Measurements from ENCODE around the gene HES2. TPM values are rescaled to one million over a fixed set of nuclear protein-coding genes. Genes with fewer than 3 reads are reported as not detected.

HES2 gene
- total RNA-seq, 4 donors from 2014 or later, result 10.5 to 38.8 (median 25.4) TPM

DNA sequence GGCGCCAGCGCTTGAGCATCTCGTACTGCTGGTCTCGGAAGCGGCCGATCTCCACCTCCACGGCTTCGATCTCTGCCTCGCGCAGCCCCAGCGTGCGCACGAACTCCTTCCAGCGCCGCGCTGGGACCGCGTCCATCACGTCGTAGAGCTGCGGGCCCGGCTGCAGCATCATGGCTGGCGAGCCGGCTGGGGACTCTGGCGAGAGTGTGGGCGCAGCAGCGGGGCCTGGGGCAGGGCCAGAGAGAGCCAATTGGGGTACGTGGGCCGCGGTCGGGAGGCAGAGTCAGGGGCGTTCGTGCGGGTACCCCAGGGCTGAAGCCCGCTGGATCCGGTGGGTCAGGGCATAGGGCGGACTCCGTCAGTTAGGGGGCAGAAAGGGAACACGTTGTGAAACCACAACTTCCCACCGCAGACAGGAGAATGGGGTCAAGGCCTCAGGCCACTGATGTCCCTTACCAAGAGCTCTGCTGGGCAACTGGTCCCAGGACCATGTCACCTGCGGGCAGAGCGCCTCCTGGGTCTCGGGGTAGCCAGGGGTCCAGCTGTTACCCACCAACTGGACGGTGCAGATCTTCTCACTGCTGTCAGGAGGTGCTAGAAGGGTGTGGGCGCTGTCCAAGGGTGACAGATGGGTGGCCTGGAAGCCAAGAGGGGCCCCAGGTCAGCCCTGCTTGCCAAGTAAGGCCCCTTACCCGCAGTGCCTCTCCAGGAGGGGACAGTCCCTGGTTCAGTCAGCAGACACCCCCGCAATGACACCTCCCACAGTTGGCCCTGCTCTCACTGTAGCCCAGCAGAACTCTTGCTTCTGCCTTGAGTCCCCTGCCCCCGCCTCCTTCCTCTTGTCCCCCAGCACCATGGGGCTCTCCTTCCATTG, 42.1 kb upstream of the HES2 start:
- H3K27ac ChIP-seq, result no peak overlapping the region
- intact Hi-C loops (cut with DNase I; ENCODE audit: low total_unique reads), result no loop called here
- in situ Hi-C loops (cut with MboI; ENCODE audit: low pct_ligation_motif_present in 1 of 4, low pct_unique_long_range_greater_than_20kb in 1 of 4, low sequenced_read_pairs in 3 of 4), result no loop called here

DNA sequence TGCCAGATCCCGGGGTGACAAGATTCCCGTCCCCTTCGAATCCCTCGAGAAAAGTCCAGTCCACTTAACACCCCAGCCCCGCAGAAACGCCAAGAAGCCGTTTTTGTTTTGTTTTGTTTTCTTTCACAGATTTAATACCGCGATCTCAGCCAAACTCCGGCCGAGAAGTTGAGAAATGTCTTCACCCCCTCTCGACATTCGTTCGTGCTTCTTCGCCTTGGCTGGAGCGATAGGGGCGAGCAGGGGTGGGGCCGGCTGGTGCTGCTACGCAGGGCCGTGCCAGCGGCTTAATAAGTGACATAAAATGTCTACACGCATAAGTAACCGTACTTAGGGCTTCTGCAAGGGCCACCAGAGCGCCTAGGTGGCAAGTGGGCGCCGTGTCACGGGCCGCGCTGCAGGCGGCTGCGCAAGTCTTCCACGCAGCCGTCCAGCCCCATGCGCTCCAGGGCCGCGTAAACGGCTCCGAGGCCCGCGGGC, 41.4 kb upstream of the HES2 start:
- Histone ChIP-seq H3K36me3 (no peaks in the 10 kb centered on the region), H3K4me3 (peak overlapping the region in 2 of 4 donors; percentile 8 to 32), H3K4me1 (no peaks in the 10 kb centered on the region), H3K9me3 (no peaks in the 10 kb centered on the region), H3K27me3 (peaks cover 21% of the 10 kb centered on the region), H3K27ac (peak overlapping the region in 3 of 4 donors; percentile 41 to 57 (median 52))
- TF ChIP-seq, protein P1, sequence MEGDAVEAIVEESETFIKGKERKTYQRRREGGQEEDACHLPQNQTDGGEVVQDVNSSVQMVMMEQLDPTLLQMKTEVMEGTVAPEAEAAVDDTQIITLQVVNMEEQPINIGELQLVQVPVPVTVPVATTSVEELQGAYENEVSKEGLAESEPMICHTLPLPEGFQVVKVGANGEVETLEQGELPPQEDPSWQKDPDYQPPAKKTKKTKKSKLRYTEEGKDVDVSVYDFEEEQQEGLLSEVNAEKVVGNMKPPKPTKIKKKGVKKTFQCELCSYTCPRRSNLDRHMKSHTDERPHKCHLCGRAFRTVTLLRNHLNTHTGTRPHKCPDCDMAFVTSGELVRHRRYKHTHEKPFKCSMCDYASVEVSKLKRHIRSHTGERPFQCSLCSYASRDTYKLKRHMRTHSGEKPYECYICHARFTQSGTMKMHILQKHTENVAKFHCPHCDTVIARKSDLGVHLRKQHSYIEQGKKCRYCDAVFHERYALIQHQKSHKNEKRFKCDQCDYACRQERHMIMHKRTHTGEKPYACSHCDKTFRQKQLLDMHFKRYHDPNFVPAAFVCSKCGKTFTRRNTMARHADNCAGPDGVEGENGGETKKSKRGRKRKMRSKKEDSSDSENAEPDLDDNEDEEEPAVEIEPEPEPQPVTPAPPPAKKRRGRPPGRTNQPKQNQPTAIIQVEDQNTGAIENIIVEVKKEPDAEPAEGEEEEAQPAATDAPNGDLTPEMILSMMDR (IDR thresholded peaks at IDR 0.05), result no peak
- TF ChIP-seq EP300 (IDR thresholded peaks at IDR 0.05; ENCODE audit: low read depth) (no peak), POLR2AphosphoS5 (IDR thresholded peaks at IDR 0.05) (no peak), POLR2A (IDR thresholded peaks at IDR 0.05) (no peak)
- in situ Hi-C loops (cut with MboI; ENCODE audit: low pct_ligation_motif_present in 1 of 4, low pct_unique_long_range_greater_than_20kb in 1 of 4, low sequenced_read_pairs in 3 of 4) (no loop called here), intact Hi-C loops (cut with DNase I; ENCODE audit: low total_unique reads) (no loop called here)
- 77 to 89% methylated on average over 13 to 40 of the region's 40 CpGs for WGBS, 2 donors (ENCODE audit: low coverage in 1 of 2)
- no peak for DNase-seq

More for the DNA sequence above, 42.1 kb upstream of the HES2 start:
- peaks cover 21% of the 10 kb centered on the region for H3K27me3 ChIP-seq
- no peak overlapping the region for H3K4me3 ChIP-seq
- H3K9me3 ChIP-seq, result no peaks in the 10 kb centered on the region
- TF ChIP-seq POLR2A (IDR thresholded peaks at IDR 0.05) (no peak), POLR2AphosphoS5 (IDR thresholded peaks at IDR 0.05) (no peak), EP300 (IDR thresholded peaks at IDR 0.05; ENCODE audit: low read depth) (no peak)
- TF ChIP-seq, protein P1 (IDR thresholded peaks at IDR 0.05), result no peak
- no peak for DNase-seq
- no peaks in the 10 kb centered on the region for H3K4me1 ChIP-seq
- no peaks in the 10 kb centered on the region for H3K36me3 ChIP-seq
- 82 to 94% methylated on average over 17 to 48 of the region's 48 CpGs for WGBS, 2 donors (ENCODE audit: low coverage in 1 of 2)

DNA sequence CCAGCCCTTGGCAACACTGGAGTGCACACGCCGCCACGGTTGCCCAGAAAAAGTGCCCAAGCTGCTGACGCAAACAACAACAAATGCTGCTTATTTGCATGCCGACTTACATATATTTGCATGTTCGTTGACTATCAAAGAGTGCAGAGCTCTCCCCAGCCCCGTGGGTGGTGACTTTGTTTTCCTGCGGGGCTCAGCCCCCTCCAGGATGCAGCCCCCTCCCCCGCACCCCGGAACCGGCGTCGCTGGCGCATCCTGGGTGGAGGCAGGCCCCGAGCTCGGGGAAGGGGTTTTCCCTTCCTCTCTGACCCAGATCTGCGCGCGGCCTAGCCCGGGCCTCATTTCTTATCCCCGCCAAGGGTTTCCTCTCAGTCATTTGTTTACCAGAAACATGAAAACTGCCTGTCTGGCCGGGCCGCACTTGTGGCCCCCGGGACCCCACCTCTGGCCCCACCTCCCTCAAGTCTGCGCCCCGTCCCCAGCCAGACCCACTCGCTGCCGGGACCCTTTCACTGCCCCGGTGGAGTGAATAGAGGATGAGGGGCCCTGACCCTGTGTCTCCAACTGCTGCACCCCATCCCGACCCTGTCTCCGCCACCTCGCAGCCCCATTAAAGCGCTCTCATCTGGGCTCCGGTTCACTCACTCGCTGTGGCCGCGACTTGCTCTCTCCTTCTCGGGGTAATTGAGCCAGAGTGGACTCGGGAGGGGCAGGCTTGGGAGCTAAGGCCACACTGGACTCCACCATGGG, 40.8 kb upstream of the HES2 start:
- Histone ChIP-seq H3K4me1 (no peaks in the 10 kb centered on the region), H3K27ac (peak overlapping the region in 3 of 4 donors; percentile 41 to 57 (median 52)), H3K27me3 (peaks cover 21% of the 10 kb centered on the region), H3K9me3 (no peaks in the 10 kb centered on the region), H3K36me3 (no peaks in the 10 kb centered on the region), H3K4me3 (peak overlapping the region in 2 of 4 donors; percentile 8 to 32)
- intact Hi-C loops (cut with DNase I; ENCODE audit: low total_unique reads), result no loop called here
- TF ChIP-seq POLR2A (IDR thresholded peaks at IDR 0.05) (no peak), POLR2AphosphoS5 (IDR thresholded peaks at IDR 0.05) (no peak), EP300 (IDR thresholded peaks at IDR 0.05; ENCODE audit: low read depth) (no peak)
- TF ChIP-seq, protein P1 (IDR thresholded peaks at IDR 0.05), result no peak
- in situ Hi-C loops (cut with MboI; ENCODE audit: low pct_ligation_motif_present in 1 of 4, low pct_unique_long_range_greater_than_20kb in 1 of 4, low sequenced_read_pairs in 3 of 4), result no loop called here
- WGBS, 2 donors (ENCODE audit: low coverage in 1 of 2), result 50% methylated on average over 38 of the region's 39 CpGs; no CpG with 5 or more reads in 1 of the 2 donors
- no peak for DNase-seq

DNA sequence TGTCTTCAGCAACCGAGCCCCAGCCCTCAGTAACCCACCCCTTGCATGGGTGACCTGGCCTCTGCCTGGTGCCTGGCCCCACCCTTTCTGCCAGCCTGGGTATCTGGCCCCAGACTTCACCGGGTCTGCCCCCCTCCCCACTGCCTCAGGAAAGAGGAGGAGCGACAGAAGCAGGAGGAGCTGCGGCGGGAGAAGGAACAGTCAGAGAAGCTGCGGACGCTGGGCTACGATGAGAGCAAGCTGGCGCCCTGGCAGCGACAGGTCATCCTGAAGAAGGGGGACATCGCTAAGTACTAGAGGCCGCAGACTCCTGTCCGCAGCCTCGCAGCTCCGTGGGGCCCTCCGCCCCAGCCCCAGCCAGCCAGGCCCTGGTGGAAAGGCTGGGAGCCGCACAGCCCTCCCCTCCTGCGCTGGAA, 40.1 kb upstream of the HES2 start:
- H3K27ac ChIP-seq, result peak overlapping the region in 1 of 4 donors; percentile 57
- no peaks in the 10 kb centered on the region for H3K36me3 ChIP-seq
- intact Hi-C loops (cut with DNase I; ENCODE audit: low total_unique reads), result no loop called here
- WGBS, 2 donors (ENCODE audit: low coverage in 1 of 2), result 35% methylated on average over 16 of the region's 18 CpGs; no CpG with 5 or more reads in 1 of the 2 donors
- H3K27me3 ChIP-seq, result peaks cover 25% of the 10 kb centered on the region
- no peaks in the 10 kb centered on the region for H3K9me3 ChIP-seq
- TF ChIP-seq EP300 (IDR thresholded peaks at IDR 0.05; ENCODE audit: low read depth) (no peak), POLR2AphosphoS5 (IDR thresholded peaks at IDR 0.05) (no peak), POLR2A (IDR thresholded peaks at IDR 0.05) (no peak)
- TF ChIP-seq, protein P1 (IDR thresholded peaks at IDR 0.05), result no peak
- DNase-seq, result no peak
- H3K4me1 ChIP-seq, result no peaks in the 10 kb centered on the region
- peak overlapping the region in 2 of 4 donors; percentile 8 to 32 for H3K4me3 ChIP-seq
- in situ Hi-C loops (cut with MboI; ENCODE audit: low pct_ligation_motif_present in 1 of 4, low pct_unique_long_range_greater_than_20kb in 1 of 4, low sequenced_read_pairs in 3 of 4), result no loop called here

Data from transverse colon (tissue), 4 donors.